Measurements from ENCODE around the gene RBPJL. TPM values are rescaled to one million over a fixed set of nuclear protein-coding genes. Genes with fewer than 3 reads are reported as not detected.
A peak's percentile ranks its signal among the peaks of the same experiment; 100 is the strongest.

Gene RBPJL
- total and polyA plus RNA-seq, 2 of the 13 experiments (the other 11 are each of a cell fraction or from before 2014, with no cell fraction given), result not detected

- no peak for TF ChIP-seq REST (IDR thresholded peaks at IDR 0.05; ENCODE audit: borderline replicate concordance in 1 of 2, low read depth in 1 of 2, low read length in 2 of 2)
- TF ChIP-seq IRF1 (CRISPR knock-in tag; IDR thresholded peaks at IDR 0.05; ENCODE audit: low read depth), result no peak
- TF ChIP-seq PAWR (CRISPR knock-in tag; IDR thresholded peaks at IDR 0.05; ENCODE audit: borderline replicate concordance), result no peak
- TF ChIP-seq WIZ (CRISPR knock-in tag; IDR thresholded peaks at IDR 0.05), result no peak
- TF ChIP-seq ZBTB26 (CRISPR knock-in tag; IDR thresholded peaks at IDR 0.05; ENCODE audit: borderline replicate concordance), result no peak
- no peak for TF ChIP-seq CHCHD3 (CRISPR knock-in tag; IDR thresholded peaks at IDR 0.05)
- no peak for TF ChIP-seq RFX5 (IDR thresholded peaks at IDR 0.05; ENCODE audit: low read depth, low read length)
- peak; percentile 83 for TF ChIP-seq SSRP1 (CRISPR knock-in tag; IDR thresholded peaks at IDR 0.05)
- TF ChIP-seq MTA1 (CRISPR knock-in tag; IDR thresholded peaks at IDR 0.05; ENCODE audit: borderline replicate concordance), result 0 out of 2 replicates have a peak, but pooled peaks have one; percentile 12
- peak; percentile 59 for TF ChIP-seq RBFOX2 (IDR thresholded peaks at IDR 0.05; ENCODE audit: low read depth, low read length)
- peak; percentile 15; the same call in 1 of the 2 replicates for TF ChIP-seq NFIC (IDR thresholded peaks at IDR 0.05; ENCODE audit: low read length)
- TF ChIP-seq ZBTB43 (CRISPR knock-in tag; conservative IDR thresholded peaks at IDR 0.05), result no peak
- TF ChIP-seq SNAPC2 (CRISPR knock-in tag; IDR thresholded peaks at IDR 0.05), result no peak
- TF ChIP-seq, protein P1, sequence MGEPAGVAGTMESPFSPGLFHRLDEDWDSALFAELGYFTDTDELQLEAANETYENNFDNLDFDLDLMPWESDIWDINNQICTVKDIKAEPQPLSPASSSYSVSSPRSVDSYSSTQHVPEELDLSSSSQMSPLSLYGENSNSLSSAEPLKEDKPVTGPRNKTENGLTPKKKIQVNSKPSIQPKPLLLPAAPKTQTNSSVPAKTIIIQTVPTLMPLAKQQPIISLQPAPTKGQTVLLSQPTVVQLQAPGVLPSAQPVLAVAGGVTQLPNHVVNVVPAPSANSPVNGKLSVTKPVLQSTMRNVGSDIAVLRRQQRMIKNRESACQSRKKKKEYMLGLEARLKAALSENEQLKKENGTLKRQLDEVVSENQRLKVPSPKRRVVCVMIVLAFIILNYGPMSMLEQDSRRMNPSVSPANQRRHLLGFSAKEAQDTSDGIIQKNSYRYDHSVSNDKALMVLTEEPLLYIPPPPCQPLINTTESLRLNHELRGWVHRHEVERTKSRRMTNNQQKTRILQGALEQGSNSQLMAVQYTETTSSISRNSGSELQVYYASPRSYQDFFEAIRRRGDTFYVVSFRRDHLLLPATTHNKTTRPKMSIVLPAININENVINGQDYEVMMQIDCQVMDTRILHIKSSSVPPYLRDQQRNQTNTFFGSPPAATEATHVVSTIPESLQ (CRISPR knock-in tag; conservative IDR thresholded peaks at IDR 0.05), result no peak
- TF ChIP-seq NFRKB (IDR thresholded peaks at IDR 0.05), result no peak
- no peak for TF ChIP-seq ZBTB21 (CRISPR knock-in tag; IDR thresholded peaks at IDR 0.05)
- no peak for TF ChIP-seq ZMAT3 (CRISPR knock-in tag; conservative IDR thresholded peaks at IDR 0.05)
- no peak for TF ChIP-seq CC2D1A (CRISPR knock-in tag; IDR thresholded peaks at IDR 0.05)
Observed at GRCh38 chr20:45337367-45338120, 30.9 kb downstream of the RBPJL start (continued).

All from HepG2 (cell line).